GM19468 (cell line): ENCODE data around the gene CELA1.
"Not testable (repeated sequence)": the region's sequence is repeated elsewhere in the genome, so short reads cannot be mapped to it uniquely, and the experiment has no call there.

Experiments
- ATAC-seq: cut with Tn5 transposase; IDR thresholded peaks from one replicate; pipeline ENCODE4 v1.9.1; 2021; ENCODE audit warnings: mild to moderate bottlenecking, moderate library complexity, moderate number of reproducible peaks; ENCODE audit not compliant: unreplicated experiment; ENCODE audit errors: extremely low read depth

Gene CELA1

GRCh38 chr12:51321882-51322281 is 24.6 kb downstream of the CELA1 start:
- no peak for ATAC-seq

- ATAC-seq: no peak
Measured at GRCh38 chr12:51320695-51321320, 25.7 kb downstream of the CELA1 start.

GRCh38 chr12:51320311-51320694 is 26.2 kb downstream of the CELA1 start:
- ATAC-seq: no peak

- no peak for ATAC-seq
Measured at GRCh38 chr12:51318846-51319599, 27.5 kb downstream of the CELA1 start.

GRCh38 chr12:51318057-51318806 is 28.2 kb downstream of the CELA1 start:
- ATAC-seq: not testable (repeated sequence)

- ATAC-seq: no peak
Measured at GRCh38 chr12:51311389-51311788, 35.1 kb downstream of the CELA1 start.

GRCh38 chr12:51307655-51308593 is 38.6 kb downstream of the CELA1 start:
- no peak for ATAC-seq

GRCh38 chr12:51306507-51306906 is 40.0 kb downstream of the CELA1 start:
- no peak for ATAC-seq

GRCh38 chr12:51300768-51301167 is 45.7 kb downstream of the CELA1 start:
- ATAC-seq: not testable (repeated sequence)

GRCh38 chr12:51295651-51296050 is 50.8 kb downstream of the CELA1 start:
- no peak for ATAC-seq

- not testable (repeated sequence) for ATAC-seq
Measured at GRCh38 chr12:51294097-51294496, 52.4 kb downstream of the CELA1 start.

- no peak for ATAC-seq
Measured at GRCh38 chr12:51293696-51294095, 52.8 kb downstream of the CELA1 start.

GRCh38 chr12:51291603-51292513 is 54.6 kb downstream of the CELA1 start:
- ATAC-seq: not testable (repeated sequence)

- no peak for ATAC-seq
Measured at GRCh38 chr12:51285843-51286242, 60.6 kb downstream of the CELA1 start.

GRCh38 chr12:51281202-51281924 is 65.1 kb downstream of the CELA1 start:
- ATAC-seq: no peak
